HepG2 (cell line): ENCODE measurements around the gene SLC4A8. TPM values are rescaled to one million over a fixed set of nuclear protein-coding genes. Genes with fewer than 3 reads are reported as not detected.

Source experiments
- ATAC-seq: fragments of 200-7000 bp; cut with Tn5 transposase; 3 replicates; pipeline ENCODE4 v1.9.1; 2020; ENCODE audit warnings: mild to moderate bottlenecking, moderate library complexity
- BruUV-seq: library from RNA; stranded (reverse); fragments of 400-500 nt; replicated peaks from 2 replicates; lab custom pipeline; 2021; lab: Mats Ljungman, UMichigan
- CTCF ChIA-PET: fragments of 300-600 bp; formaldehyde crosslinking; extraction: SDS; loops from one replicate; lab custom pipeline; 2021; ENCODE audit warnings: low total read pairs, inconsistent platforms, low intra/inter-chr PET ratio; lab: Yijun Ruan, JAX
- POLR2A ChIA-PET: fragments of 350-600 bp; sonication (Branson Sonifier 250); formaldehyde crosslinking; loops from one replicate; lab custom pipeline; 2020; ENCODE audit warnings: antibody characterized with exemption, inconsistent platforms; lab: Yijun Ruan, JAX
- DNase-seq: peaks from one replicate; pipeline ENCODE4 v3.0.0-alpha.2; 2015; ENCODE audit warnings: low spot score
- FAIRE-seq: peaks from 3 replicates; lab custom pipeline; 2011; peaks lifted over from hg19 to GRCh38; lab: Jason Lieb, UNC
- H2AFZ ChIP-seq: one replicate; pipeline ENCODE4 v1.6.1; 2011; ENCODE audit warnings: low read length, inconsistent platforms
- H3K27ac ChIP-seq: fragments of 300-600 bp; 3 replicates; pipeline ENCODE4 v1.8.0; 2011; ENCODE audit warnings: mixed run types, mild to moderate bottlenecking, mixed read lengths, low read length, inconsistent platforms; ENCODE audit not compliant: insufficient read depth; ENCODE audit errors: extremely low read length
- H3K27me3 ChIP-seq, 2 experiments: fragments of 200-600 bp in 1 of 2; 2 replicates in 1 of 2; 3 replicates in 1 of 2; pipeline versions ENCODE4 v1.6.0 to v1.8.0; 2011; ENCODE audit warnings: low read length in 2 of 2, mild to moderate bottlenecking in 2 of 2, moderate library complexity in 2 of 2, inconsistent platforms in 1 of 2; ENCODE audit not compliant: insufficient read depth in 2 of 2, control insufficient read depth in 1 of 2
- H3K36me3 ChIP-seq, 2 experiments: fragments of 200-600 bp in 1 of 2; replicated peaks in 1 of 2; 2 replicates in 1 of 2; 3 replicates in 1 of 2; pipeline versions ENCODE4 v1.5.1 to v1.8.0; 2011; ENCODE audit warnings: low read length in 2 of 2, inconsistent platforms in 1 of 2; ENCODE audit not compliant: insufficient read depth in 2 of 2, control insufficient read depth in 1 of 2
- H3K4me1 ChIP-seq: 2 replicates; pipeline ENCODE4 v1.5.1; 2012; ENCODE audit warnings: low read length, inconsistent platforms; ENCODE audit not compliant: insufficient read depth
- H3K4me2 ChIP-seq: 2 replicates; pipeline ENCODE4 v1.6.0; 2011; ENCODE audit warnings: low read depth, low read length, inconsistent platforms
- H3K4me3 ChIP-seq, 3 experiments: fragments of 200-600 bp in 1 of 3; sonication (generic), shearing (Covaris generic) in 1 of 3; replicated peaks in 1 of 3; 2 replicates each; pipeline ENCODE4 v1.5.1; 2011 to 2016; ENCODE audit warnings: low read length in 3 of 3, inconsistent platforms in 2 of 3, low read depth in 2 of 3, mild to moderate bottlenecking in 2 of 3, control low read depth in 1 of 3, mixed read lengths in 1 of 3; ENCODE audit not compliant: insufficient read depth in 1 of 3
- H3K79me2 ChIP-seq: one replicate; pipeline ENCODE4 v1.6.1; 2011; ENCODE audit warnings: low read length, inconsistent platforms; ENCODE audit not compliant: insufficient read depth
- H3K9ac ChIP-seq: 2 replicates; pipeline ENCODE4 v1.6.0; 2011; ENCODE audit warnings: mild to moderate bottlenecking, low read depth, low read length, inconsistent platforms; ENCODE audit not compliant: insufficient read depth
- H3K9me3 ChIP-seq: 2 replicates; pipeline ENCODE4 v1.5.1; 2012; ENCODE audit warnings: mild to moderate bottlenecking, low read length
- H4K20me1 ChIP-seq: 2 replicates; pipeline ENCODE4 v1.6.0; 2011; ENCODE audit warnings: inconsistent platforms, mild to moderate bottlenecking, low read length, moderate library complexity; ENCODE audit not compliant: insufficient read depth
- CAMTA2 ChIP-seq: sonication (generic); formaldehyde crosslinking; IDR thresholded peaks from 2 replicates; pipeline ENCODE4 v1.4.0; 2020; ENCODE audit warnings: mild to moderate bottlenecking, missing genetic modification reagents, borderline replicate concordance
- FOXM1 ChIP-seq: sonication (generic); formaldehyde crosslinking; IDR thresholded peaks from 2 replicates; pipeline ENCODE4 v1.5.0; 2020; ENCODE audit warnings: missing genetic modification reagents
- KLF12 ChIP-seq: sonication (generic); formaldehyde crosslinking; IDR thresholded peaks from 2 replicates; pipeline ENCODE4 v1.4.0; 2020; ENCODE audit warnings: missing genetic modification reagents, borderline replicate concordance
- RAD51 ChIP-seq: fragments of 450-650 bp; IDR thresholded peaks from 2 replicates; pipeline ENCODE4 v1.6.1; 2016; ENCODE audit warnings: borderline replicate concordance
- ZFP36 ChIP-seq: fragments of 150-350 bp; IDR thresholded peaks from 2 replicates; pipeline ENCODE4 v1.6.1; 2018; ENCODE audit warnings: borderline replicate concordance, low read length, low read depth; ENCODE audit not compliant: partially characterized antibody
- WGBS: methylation state at CpG from one replicate; pipeline ENCODE4 v1.1.6; 2017; ENCODE audit warnings: low lambda C conversion rate; 5-methylcytosine and 5-hydroxymethylcytosine counted together
- in situ Hi-C: cut with HindIII; loops from 2 replicates; pipeline ENCODE4 v1.10.0; 2017; ENCODE audit warnings: low pct_unique_long_range_greater_than_20kb; ENCODE audit not compliant: extremely low pct_ligation_motif_present
- intact Hi-C: fragments of 100-400 bp; cut with micrococcal nuclease; formaldehyde crosslinking; loops from one replicate; pipeline ENCODE4 v1.10.0; 2022; ENCODE audit not compliant: unreplicated experiment
- polyA plus RNA-seq, 8 experiments: library from polyadenylated mRNA; depleted of rRNA in 3 of 8; stranded (reverse) in 7 of 8; unstranded in 1 of 8; fragments of >200 nt; fragmentation: Illumina TruSeq in 4 of 8; extraction: Trizol in 4 of 8; gene quantifications; 2 replicates each; pipeline versions ENCODE4 v1.2.1 to v1.2.3, GENCODE V29; 2011 to 2016; ENCODE audit warnings: low read depth in 4 of 8, missing spikeins in 1 of 8, mixed read lengths in 1 of 8; ENCODE audit not compliant: insufficient read depth in 1 of 8
- total RNA-seq, 5 experiments: library from RNA; depleted of rRNA; stranded (reverse); fragments of >200 nt; fragmentation: Illumina TruSeq; extraction: Trizol; gene quantifications; 2 replicates each; pipeline ENCODE4 v1.2.3, GENCODE V29; 2016; ENCODE audit warnings: low read depth in 1 of 5
- TF ChIP-seq, protein P1 (sequence below): sonication (generic); formaldehyde crosslinking; IDR thresholded peaks from 2 replicates; pipeline ENCODE4 v1.4.0; 2020; ENCODE audit warnings: missing genetic modification reagents
- TF ChIP-seq, protein P2 (sequence below): sonication (generic); formaldehyde crosslinking; IDR thresholded peaks from 2 replicates; pipeline ENCODE4 v1.5.0; 2020; ENCODE audit warnings: missing genetic modification reagents
- TF ChIP-seq, protein P3 (sequence below): sonication (generic); formaldehyde crosslinking; IDR thresholded peaks from 2 replicates; pipeline ENCODE4 v1.4.0; 2020; ENCODE audit warnings: missing genetic modification reagents
- TF ChIP-seq, protein P4 (sequence below): sonication (generic); formaldehyde crosslinking; IDR thresholded peaks from 2 replicates; pipeline ENCODE4 v1.4.0; 2020; ENCODE audit warnings: mild to moderate bottlenecking, missing genetic modification reagents
- TF ChIP-seq, protein P5 (sequence below), 2 experiments: sonication (generic) in 1 of 2; formaldehyde crosslinking in 1 of 2; IDR thresholded peaks; 2 replicates each; pipeline versions ENCODE4 v1.4.0 to v1.6.1; 2016 to 2020; ENCODE audit warnings: borderline replicate concordance in 1 of 2, low read depth in 1 of 2, mild to moderate bottlenecking in 1 of 2, missing genetic modification reagents in 1 of 2
- TF ChIP-seq, protein P6 (sequence below): sonication (generic); formaldehyde crosslinking; IDR thresholded peaks from 2 replicates; pipeline ENCODE4 v1.8.1; 2023; ENCODE audit warnings: mild to moderate bottlenecking, missing genetic modification reagents
- TF ChIP-seq, protein P7 (sequence below): sonication (generic); formaldehyde crosslinking; IDR thresholded peaks from 2 replicates; pipeline ENCODE4 v1.4.0; 2020; ENCODE audit warnings: missing genetic modification reagents; ENCODE audit errors: not compliant biosample characterization

The SLC4A8 gene
- total and polyA plus RNA-seq, 2 of the 13 experiments (the other 11 are each of a cell fraction or from before 2014, with no cell fraction given): under 0.01 to 0.07 TPM

DNA sequence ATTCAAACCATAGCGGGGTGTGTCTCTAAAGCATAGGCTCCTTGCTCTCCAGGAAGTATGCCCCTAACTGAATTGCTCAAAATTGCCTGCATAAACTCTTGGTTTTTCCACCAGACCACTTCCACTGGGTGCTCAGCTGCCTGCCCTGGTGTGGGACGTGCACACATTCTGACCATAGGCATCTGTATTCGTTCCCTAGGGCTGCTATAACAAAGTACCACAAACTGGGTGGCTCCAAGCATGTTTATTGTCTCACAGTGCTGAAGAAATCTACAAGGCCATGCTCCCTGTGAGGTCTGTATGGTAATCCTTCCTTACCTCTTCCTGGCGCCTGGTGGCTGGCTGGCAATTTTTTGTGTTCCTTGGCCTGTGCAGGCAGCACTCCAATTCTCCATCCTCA is 17.0 kb upstream of the SLC4A8 start:
- H3K27ac ChIP-seq: no peak overlapping the region
- no peaks in the 10 kb centered on the region for H3K9me3 ChIP-seq
- ChIA-PET CTCF (no interaction called here), POLR2A (no interaction called here)
- H3K9ac ChIP-seq: no peak overlapping the region
- no peaks in the 10 kb centered on the region for H3K79me2 ChIP-seq
- FAIRE-seq: no peak
- no peaks in the 10 kb centered on the region for H4K20me1 ChIP-seq
- H2AFZ ChIP-seq: no peak overlapping the region
- intact Hi-C loops: no loop called here
- no peaks in the 10 kb centered on the region for H3K36me3 ChIP-seq
- in situ Hi-C loops: no loop called here
- BruUV-seq: no TSS peak
- ATAC-seq: no peak
- 58% methylated on average over 2 of the region's 4 CpGs for WGBS
- no peak for DNase-seq
- no peak overlapping the region for H3K4me2 ChIP-seq
- no peak overlapping the region for H3K4me3 ChIP-seq
- no peaks in the 10 kb centered on the region for H3K27me3 ChIP-seq
- no peaks in the 10 kb centered on the region for H3K4me1 ChIP-seq
- TF ChIP-seq, protein P1, sequence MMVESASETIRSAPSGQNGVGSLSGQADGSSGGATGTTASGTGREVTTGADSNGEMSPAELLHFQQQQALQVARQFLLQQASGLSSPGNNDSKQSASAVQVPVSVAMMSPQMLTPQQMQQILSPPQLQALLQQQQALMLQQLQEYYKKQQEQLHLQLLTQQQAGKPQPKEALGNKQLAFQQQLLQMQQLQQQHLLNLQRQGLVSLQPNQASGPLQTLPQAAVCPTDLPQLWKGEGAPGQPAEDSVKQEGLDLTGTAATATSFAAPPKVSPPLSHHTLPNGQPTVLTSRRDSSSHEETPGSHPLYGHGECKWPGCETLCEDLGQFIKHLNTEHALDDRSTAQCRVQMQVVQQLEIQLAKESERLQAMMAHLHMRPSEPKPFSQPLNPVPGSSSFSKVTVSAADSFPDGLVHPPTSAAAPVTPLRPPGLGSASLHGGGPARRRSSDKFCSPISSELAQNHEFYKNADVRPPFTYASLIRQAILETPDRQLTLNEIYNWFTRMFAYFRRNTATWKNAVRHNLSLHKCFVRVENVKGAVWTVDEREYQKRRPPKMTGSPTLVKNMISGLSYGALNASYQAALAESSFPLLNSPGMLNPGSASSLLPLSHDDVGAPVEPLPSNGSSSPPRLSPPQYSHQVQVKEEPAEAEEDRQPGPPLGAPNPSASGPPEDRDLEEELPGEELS (CRISPR knock-in tag): no peak
- TF ChIP-seq, protein P2, sequence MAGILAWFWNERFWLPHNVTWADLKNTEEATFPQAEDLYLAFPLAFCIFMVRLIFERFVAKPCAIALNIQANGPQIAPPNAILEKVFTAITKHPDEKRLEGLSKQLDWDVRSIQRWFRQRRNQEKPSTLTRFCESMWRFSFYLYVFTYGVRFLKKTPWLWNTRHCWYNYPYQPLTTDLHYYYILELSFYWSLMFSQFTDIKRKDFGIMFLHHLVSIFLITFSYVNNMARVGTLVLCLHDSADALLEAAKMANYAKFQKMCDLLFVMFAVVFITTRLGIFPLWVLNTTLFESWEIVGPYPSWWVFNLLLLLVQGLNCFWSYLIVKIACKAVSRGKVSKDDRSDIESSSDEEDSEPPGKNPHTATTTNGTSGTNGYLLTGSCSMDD (CRISPR knock-in tag): no peak
- TF ChIP-seq ZFP36 (no peak), RAD51 (no peak), KLF12 (CRISPR knock-in tag) (no peak), CAMTA2 (no peak), FOXM1 (CRISPR knock-in tag) (no peak)
- TF ChIP-seq, protein P3, sequence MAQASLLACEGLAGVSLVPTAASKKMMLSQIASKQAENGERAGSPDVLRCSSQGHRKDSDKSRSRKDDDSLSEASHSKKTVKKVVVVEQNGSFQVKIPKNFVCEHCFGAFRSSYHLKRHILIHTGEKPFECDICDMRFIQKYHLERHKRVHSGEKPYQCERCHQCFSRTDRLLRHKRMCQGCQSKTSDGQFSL (CRISPR knock-in tag): no peak
- TF ChIP-seq, protein P4, sequence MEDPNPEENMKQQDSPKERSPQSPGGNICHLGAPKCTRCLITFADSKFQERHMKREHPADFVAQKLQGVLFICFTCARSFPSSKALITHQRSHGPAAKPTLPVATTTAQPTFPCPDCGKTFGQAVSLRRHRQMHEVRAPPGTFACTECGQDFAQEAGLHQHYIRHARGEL (CRISPR knock-in tag): no peak
- TF ChIP-seq, protein P5, sequence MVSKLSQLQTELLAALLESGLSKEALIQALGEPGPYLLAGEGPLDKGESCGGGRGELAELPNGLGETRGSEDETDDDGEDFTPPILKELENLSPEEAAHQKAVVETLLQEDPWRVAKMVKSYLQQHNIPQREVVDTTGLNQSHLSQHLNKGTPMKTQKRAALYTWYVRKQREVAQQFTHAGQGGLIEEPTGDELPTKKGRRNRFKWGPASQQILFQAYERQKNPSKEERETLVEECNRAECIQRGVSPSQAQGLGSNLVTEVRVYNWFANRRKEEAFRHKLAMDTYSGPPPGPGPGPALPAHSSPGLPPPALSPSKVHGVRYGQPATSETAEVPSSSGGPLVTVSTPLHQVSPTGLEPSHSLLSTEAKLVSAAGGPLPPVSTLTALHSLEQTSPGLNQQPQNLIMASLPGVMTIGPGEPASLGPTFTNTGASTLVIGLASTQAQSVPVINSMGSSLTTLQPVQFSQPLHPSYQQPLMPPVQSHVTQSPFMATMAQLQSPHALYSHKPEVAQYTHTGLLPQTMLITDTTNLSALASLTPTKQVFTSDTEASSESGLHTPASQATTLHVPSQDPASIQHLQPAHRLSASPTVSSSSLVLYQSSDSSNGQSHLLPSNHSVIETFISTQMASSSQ (IDR thresholded peaks at IDR 0.05; ENCODE audit: low read depth): no peak
- TF ChIP-seq, protein P5 (CRISPR knock-in tag; IDR thresholded peaks at IDR 0.05; ENCODE audit: borderline replicate concordance): no peak
- TF ChIP-seq, protein P6, sequence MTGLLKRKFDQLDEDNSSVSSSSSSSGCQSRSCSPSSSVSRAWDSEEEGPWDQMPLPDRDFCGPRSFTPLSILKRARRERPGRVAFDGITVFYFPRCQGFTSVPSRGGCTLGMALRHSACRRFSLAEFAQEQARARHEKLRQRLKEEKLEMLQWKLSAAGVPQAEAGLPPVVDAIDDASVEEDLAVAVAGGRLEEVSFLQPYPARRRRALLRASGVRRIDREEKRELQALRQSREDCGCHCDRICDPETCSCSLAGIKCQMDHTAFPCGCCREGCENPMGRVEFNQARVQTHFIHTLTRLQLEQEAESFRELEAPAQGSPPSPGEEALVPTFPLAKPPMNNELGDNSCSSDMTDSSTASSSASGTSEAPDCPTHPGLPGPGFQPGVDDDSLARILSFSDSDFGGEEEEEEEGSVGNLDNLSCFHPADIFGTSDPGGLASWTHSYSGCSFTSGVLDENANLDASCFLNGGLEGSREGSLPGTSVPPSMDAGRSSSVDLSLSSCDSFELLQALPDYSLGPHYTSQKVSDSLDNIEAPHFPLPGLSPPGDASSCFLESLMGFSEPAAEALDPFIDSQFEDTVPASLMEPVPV (CRISPR knock-in tag): no peak
- TF ChIP-seq, protein P7, sequence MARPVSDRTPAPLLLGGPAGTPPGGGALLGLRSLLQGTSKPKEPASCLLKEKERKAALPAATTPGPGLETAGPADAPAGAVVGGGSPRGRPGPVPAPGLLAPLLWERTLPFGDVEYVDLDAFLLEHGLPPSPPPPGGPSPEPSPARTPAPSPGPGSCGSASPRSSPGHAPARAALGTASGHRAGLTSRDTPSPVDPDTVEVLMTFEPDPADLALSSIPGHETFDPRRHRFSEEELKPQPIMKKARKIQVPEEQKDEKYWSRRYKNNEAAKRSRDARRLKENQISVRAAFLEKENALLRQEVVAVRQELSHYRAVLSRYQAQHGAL: no peak
